ENCODE results near the gene HNRNPA1. TPM values are rescaled to one million over a fixed set of nuclear protein-coding genes. Genes with fewer than 3 reads are reported as not detected.

Gene HNRNPA1
- total and polyA plus RNA-seq, 2 donors (not counting 1 experiment from before 2014, with no cell fraction given) = 631 to 1,040 TPM

DNA sequence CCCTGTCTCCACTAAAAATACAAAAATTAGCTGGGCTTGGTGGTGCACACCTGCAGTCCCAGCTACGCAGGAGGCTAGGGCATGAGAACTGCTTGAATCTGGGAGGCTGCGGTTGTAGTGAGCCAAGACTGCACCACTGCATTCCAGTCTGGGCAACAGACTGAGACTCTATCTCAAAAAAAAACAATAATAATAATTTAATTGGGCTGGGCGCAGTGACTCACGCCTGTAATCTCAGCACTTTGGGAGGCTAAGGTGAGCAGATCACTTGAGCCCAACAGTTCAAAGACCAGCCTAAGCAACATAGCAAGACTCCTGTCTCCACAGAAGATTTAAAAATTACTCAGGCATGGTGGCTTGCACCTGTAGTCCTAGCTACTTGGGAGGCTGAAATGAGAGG, 27.3 kb upstream of the HNRNPA1 start:
- no peak overlapping the region for H3K4me3 ChIP-seq (ENCODE audit: control extremely low read depth in 1 of 5, extremely low read depth in 1 of 5, insufficient read depth in 1 of 5, low read depth in 2 of 5, low read length in 4 of 5)
- ChIA-PET POLR2A (interaction anchor here (0.7 to 1.5 kb wide), 2 partner anchors 27 to 641 kb away, joined by 6 read pairs; partner anchors contain the start of genes CBX5 and HNRNPA1), CTCF (interaction anchor here (0.7 to 6.5 kb wide), 10 partner anchors 11 to 268 kb away, joined by 3 to 46 read pairs (median 4); partner anchors contain the start of genes CBX5 and HNRNPA1)
- WGBS (ENCODE audit: insufficient coverage) = 100% methylated on average over 2 of the region's 4 CpGs
- H3K79me2 ChIP-seq (ENCODE audit: control insufficient read depth, insufficient read depth, low read length) = peaks cover 34% of the 10 kb centered on the region
- H3K27ac Mint-ChIP-seq = no peak overlapping the region
- no peak for DNase-seq
- no peak overlapping the region for H3K27ac ChIP-seq (ENCODE audit: low read length in 2 of 2)
- ATAC-seq (ENCODE audit: low read depth) = no peak
- H3K4me1 ChIP-seq (ENCODE audit: control insufficient read depth in 2 of 2, insufficient read depth in 2 of 2, low read length in 2 of 2) = peaks cover 0 to 4% of the 10 kb centered on the region in 2 donors
- no peak overlapping the region for H2AFZ ChIP-seq (ENCODE audit: insufficient read depth, low read depth, low read length, poor library complexity, severe bottlenecking)
- H3K4me3 Mint-ChIP-seq = no peak overlapping the region
- H4K20me1 ChIP-seq (ENCODE audit: control insufficient read depth, insufficient read depth, low read length, poor library complexity, severe bottlenecking) = no peaks in the 10 kb centered on the region
- no peaks in the 10 kb centered on the region for H3K9me3 Mint-ChIP-seq (ENCODE audit: insufficient read depth)
- no peak overlapping the region for H3K9ac ChIP-seq (ENCODE audit: low read length)
- intact Hi-C loops (cut with micrococcal nuclease) = no loop called here
- H3K36me3 ChIP-seq (replicated peaks in 1 of 2; ENCODE audit: control extremely low read depth in 1 of 2, control insufficient read depth in 1 of 2, extremely low read depth in 1 of 2, insufficient read depth in 2 of 2, low read length in 1 of 2) = peaks cover 9 to 39% of the 10 kb centered on the region in 2 experiments
- peaks cover 8% of the 10 kb centered on the region for H3K4me1 Mint-ChIP-seq
- no peaks in the 10 kb centered on the region for H3K27me3 Mint-ChIP-seq
- H3K9me3 ChIP-seq (ENCODE audit: control extremely low read depth in 1 of 3, control insufficient read depth in 2 of 3, insufficient read depth in 1 of 3, low read length in 2 of 3) = no peaks in the 10 kb centered on the region
- TF ChIP-seq, protein P1, sequence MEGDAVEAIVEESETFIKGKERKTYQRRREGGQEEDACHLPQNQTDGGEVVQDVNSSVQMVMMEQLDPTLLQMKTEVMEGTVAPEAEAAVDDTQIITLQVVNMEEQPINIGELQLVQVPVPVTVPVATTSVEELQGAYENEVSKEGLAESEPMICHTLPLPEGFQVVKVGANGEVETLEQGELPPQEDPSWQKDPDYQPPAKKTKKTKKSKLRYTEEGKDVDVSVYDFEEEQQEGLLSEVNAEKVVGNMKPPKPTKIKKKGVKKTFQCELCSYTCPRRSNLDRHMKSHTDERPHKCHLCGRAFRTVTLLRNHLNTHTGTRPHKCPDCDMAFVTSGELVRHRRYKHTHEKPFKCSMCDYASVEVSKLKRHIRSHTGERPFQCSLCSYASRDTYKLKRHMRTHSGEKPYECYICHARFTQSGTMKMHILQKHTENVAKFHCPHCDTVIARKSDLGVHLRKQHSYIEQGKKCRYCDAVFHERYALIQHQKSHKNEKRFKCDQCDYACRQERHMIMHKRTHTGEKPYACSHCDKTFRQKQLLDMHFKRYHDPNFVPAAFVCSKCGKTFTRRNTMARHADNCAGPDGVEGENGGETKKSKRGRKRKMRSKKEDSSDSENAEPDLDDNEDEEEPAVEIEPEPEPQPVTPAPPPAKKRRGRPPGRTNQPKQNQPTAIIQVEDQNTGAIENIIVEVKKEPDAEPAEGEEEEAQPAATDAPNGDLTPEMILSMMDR (IDR thresholded peaks at IDR 0.05) = no peak
- TF ChIP-seq EZH2 (IDR thresholded peaks at IDR 0.05; ENCODE audit: borderline replicate concordance, insufficient read depth, low read depth, low read length, poor library complexity, severe bottlenecking) = no peak
- H3K4me2 ChIP-seq (replicated peaks; ENCODE audit: low read depth, low read length, poor library complexity, severe bottlenecking) = no peak overlapping the region
- no peaks in the 10 kb centered on the region for H3K27me3 ChIP-seq (replicated peaks in 1 of 4; ENCODE audit: control extremely low read depth in 1 of 4, control insufficient read depth in 3 of 4, insufficient read depth in 4 of 4, low read length in 3 of 4)

DNA sequence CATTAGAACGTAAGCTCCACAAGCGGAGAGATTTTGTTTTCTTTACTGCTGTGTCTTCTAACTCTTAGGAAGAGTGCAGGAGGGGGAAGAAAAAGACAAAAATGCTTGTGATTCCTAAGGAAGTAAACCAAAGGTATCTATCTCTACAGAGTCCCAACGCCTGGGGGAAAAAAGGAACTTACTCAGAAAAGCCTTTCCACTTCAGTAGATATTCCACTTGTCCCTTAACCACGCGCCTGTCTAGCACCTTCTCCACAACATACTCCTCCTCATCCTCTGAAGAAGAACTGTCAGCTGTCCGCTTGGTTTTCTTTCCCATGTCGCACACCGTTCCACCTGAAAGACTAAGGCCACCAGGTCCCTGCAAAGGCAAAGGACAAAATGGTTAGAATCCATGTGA, 23.2 kb upstream of the HNRNPA1 start:
- no peak overlapping the region for H3K4me2 ChIP-seq (replicated peaks; ENCODE audit: low read depth, low read length, poor library complexity, severe bottlenecking)
- intact Hi-C loops (cut with micrococcal nuclease) = no loop called here
- TF ChIP-seq EZH2 (IDR thresholded peaks at IDR 0.05; ENCODE audit: borderline replicate concordance, insufficient read depth, low read depth, low read length, poor library complexity, severe bottlenecking) = no peak
- H3K9me3 ChIP-seq (ENCODE audit: control extremely low read depth in 1 of 3, control insufficient read depth in 2 of 3, insufficient read depth in 1 of 3, low read length in 2 of 3) = no peaks in the 10 kb centered on the region
- Mint-ChIP-seq H3K27me3 (no peaks in the 10 kb centered on the region), H3K4me1 (peaks cover 26% of the 10 kb centered on the region), H3K9me3 (ENCODE audit: insufficient read depth) (no peaks in the 10 kb centered on the region), H3K27ac (no peak overlapping the region), H3K4me3 (no peak overlapping the region)
- no peak overlapping the region for H2AFZ ChIP-seq (ENCODE audit: insufficient read depth, low read depth, low read length, poor library complexity, severe bottlenecking)
- ChIA-PET CTCF (interaction anchor here (0.5 kb wide), 1 partner anchor 69 kb away, joined by 4 read pairs; no protein-coding TSS in a partner anchor), POLR2A (no interaction called here)
- DNase-seq (no peak), ATAC-seq (ENCODE audit: low read depth) (no peak)
- peaks cover 6 to 23% of the 10 kb centered on the region in 2 experiments for H3K36me3 ChIP-seq (replicated peaks in 1 of 2; ENCODE audit: control extremely low read depth in 1 of 2, control insufficient read depth in 1 of 2, extremely low read depth in 1 of 2, insufficient read depth in 2 of 2, low read length in 1 of 2)
- 41% methylated on average over 3 of the region's 8 CpGs for WGBS (ENCODE audit: insufficient coverage)
- H3K27me3 ChIP-seq (replicated peaks in 1 of 4; ENCODE audit: control extremely low read depth in 1 of 4, control insufficient read depth in 3 of 4, insufficient read depth in 4 of 4, low read length in 3 of 4) = no peaks in the 10 kb centered on the region
- peaks cover 49% of the 10 kb centered on the region for H3K79me2 ChIP-seq (ENCODE audit: control insufficient read depth, insufficient read depth, low read length)
- peaks cover 17 to 23% of the 10 kb centered on the region in 2 donors for H3K4me1 ChIP-seq (ENCODE audit: control insufficient read depth in 2 of 2, insufficient read depth in 2 of 2, low read length in 2 of 2)
- H4K20me1 ChIP-seq (ENCODE audit: control insufficient read depth, insufficient read depth, low read length, poor library complexity, severe bottlenecking) = no peaks in the 10 kb centered on the region
- no peak overlapping the region for H3K9ac ChIP-seq (ENCODE audit: low read length)
- no peak overlapping the region for H3K27ac ChIP-seq (ENCODE audit: low read length in 2 of 2)
- no peak overlapping the region for H3K4me3 ChIP-seq (ENCODE audit: control extremely low read depth in 1 of 5, extremely low read depth in 1 of 5, insufficient read depth in 1 of 5, low read depth in 2 of 5, low read length in 4 of 5)
